LNCaP clone FGC (cell line): ENCODE data around the gene SLC25A34.
A peak's percentile ranks its signal among the peaks of the same experiment; 100 is the strongest.
"Not testable (repeated sequence)": the region's sequence is repeated elsewhere in the genome, so short reads cannot be mapped to it uniquely, and the experiment has no call there.

Experiments used
- DNase-seq: peaks from one replicate; pipeline ENCODE4 v3.0.0-alpha.2; 2011; ENCODE audit warnings: low read depth
- H3K4me3 ChIP-seq: 2 replicates; pipeline ENCODE4 v1.5.1; 2011; ENCODE audit warnings: mild to moderate bottlenecking, low read depth, low read length, control low read depth
- CTCF ChIP-seq: IDR thresholded peaks from 2 replicates; pipeline ENCODE4 v1.5.1; 2012; ENCODE audit warnings: mild to moderate bottlenecking; ENCODE audit not compliant: control insufficient read depth, insufficient read depth; ENCODE audit errors: extremely low read depth

Gene SLC25A34

GRCh38 chr1:15696956-15697521 lies 39.0 kb upstream of the SLC25A34 start:
- no peak for DNase-seq
- no peak overlapping the region for H3K4me3 ChIP-seq
- no peak for TF ChIP-seq CTCF

- no peak for DNase-seq
- TF ChIP-seq CTCF, result no peak
- no peak overlapping the region for H3K4me3 ChIP-seq
Observed at GRCh38 chr1:15698201-15698600, 37.9 kb upstream of the SLC25A34 start.

GRCh38 chr1:15699321-15699720 lies 36.7 kb upstream of the SLC25A34 start:
- H3K4me3 ChIP-seq, DNase-seq: not testable (repeated sequence)

GRCh38 chr1:15700508-15700907 lies 35.5 kb upstream of the SLC25A34 start:
- no peak for TF ChIP-seq CTCF
- no peak for DNase-seq
- H3K4me3 ChIP-seq, result no peak overlapping the region

- no peak for DNase-seq
- H3K4me3 ChIP-seq, result no peak overlapping the region
- no peak for TF ChIP-seq CTCF
Observed at GRCh38 chr1:15701784-15702183, 34.3 kb upstream of the SLC25A34 start.

GRCh38 chr1:15702722-15703550 lies 33.1 kb upstream of the SLC25A34 start:
- no peak overlapping the region for H3K4me3 ChIP-seq
- DNase-seq, result no peak
- 0 out of 2 replicates have a peak, but pooled peaks have one; percentile 16 for TF ChIP-seq CTCF

GRCh38 chr1:15703562-15703961 lies 32.5 kb upstream of the SLC25A34 start:
- TF ChIP-seq CTCF, result no peak
- no peak overlapping the region for H3K4me3 ChIP-seq
- DNase-seq, result no peak
